ENCODE results near the gene FURIN. TPM values are rescaled to one million over a fixed set of nuclear protein-coding genes. Genes with fewer than 3 reads are reported as not detected.
"Not testable (repeated sequence)": the region's sequence is repeated elsewhere in the genome, so short reads cannot be mapped to it uniquely, and the experiment has no call there.

Gene FURIN
- total and polyA plus RNA-seq, 8 donors, result 43.6 to 114 (median 61.1) TPM

DNA sequence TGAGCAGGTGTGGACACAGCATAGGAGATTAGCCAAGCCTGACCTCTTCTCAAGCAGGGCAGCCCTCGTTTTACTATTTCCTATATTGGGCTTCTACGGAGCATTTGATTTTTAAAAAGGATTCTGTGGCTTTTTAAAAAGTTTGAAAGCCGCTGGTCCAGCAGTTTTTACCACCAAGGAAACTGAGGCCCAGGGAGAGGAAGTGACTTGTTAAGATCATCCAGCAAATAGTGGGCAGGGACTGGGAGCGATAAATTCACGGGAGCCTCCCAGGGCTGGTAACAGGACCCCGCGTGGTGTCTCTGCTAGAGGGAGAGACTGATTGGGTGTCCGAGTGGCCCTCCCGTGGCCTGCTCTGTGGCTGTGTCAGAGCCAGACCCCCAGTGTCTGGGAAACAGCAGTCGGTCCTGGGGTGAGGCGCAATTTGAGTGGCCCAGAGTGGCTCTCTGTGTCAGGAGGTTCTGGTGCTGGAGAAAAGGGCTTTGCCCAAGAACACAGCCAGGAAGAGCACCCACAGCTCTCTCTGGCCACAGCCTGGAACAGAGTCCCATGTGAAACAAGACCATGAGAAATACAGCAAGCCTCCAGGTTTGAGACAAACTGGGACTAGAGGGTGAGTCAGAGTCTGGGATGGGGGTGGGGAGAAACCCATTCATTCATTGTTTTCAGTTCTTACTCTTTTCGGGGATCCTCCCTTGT, 4.2 kb downstream of the FURIN start:
- H3K4me3 ChIP-seq, result peak overlapping the region; percentile 71 to 89
- ATAC-seq (peak; percentile 25), DNase-seq (peak in 1 of 4 donors; percentile 14)
- peaks cover 0 to 26% of the 10 kb centered on the region in 2 donors for H3K36me3 ChIP-seq
- H3K9me3 ChIP-seq, result no peaks in the 10 kb centered on the region
- H3K4me1 ChIP-seq, result peaks cover 41 to 60% of the 10 kb centered on the region in 2 donors
- intact Hi-C loops (cut with DNase I), result no loop called here
- peak overlapping the region; percentile 96 to 97 for H3K27ac ChIP-seq
- H3K27me3 ChIP-seq, result no peaks in the 10 kb centered on the region
- TF ChIP-seq, protein P1, sequence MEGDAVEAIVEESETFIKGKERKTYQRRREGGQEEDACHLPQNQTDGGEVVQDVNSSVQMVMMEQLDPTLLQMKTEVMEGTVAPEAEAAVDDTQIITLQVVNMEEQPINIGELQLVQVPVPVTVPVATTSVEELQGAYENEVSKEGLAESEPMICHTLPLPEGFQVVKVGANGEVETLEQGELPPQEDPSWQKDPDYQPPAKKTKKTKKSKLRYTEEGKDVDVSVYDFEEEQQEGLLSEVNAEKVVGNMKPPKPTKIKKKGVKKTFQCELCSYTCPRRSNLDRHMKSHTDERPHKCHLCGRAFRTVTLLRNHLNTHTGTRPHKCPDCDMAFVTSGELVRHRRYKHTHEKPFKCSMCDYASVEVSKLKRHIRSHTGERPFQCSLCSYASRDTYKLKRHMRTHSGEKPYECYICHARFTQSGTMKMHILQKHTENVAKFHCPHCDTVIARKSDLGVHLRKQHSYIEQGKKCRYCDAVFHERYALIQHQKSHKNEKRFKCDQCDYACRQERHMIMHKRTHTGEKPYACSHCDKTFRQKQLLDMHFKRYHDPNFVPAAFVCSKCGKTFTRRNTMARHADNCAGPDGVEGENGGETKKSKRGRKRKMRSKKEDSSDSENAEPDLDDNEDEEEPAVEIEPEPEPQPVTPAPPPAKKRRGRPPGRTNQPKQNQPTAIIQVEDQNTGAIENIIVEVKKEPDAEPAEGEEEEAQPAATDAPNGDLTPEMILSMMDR (IDR thresholded peaks at IDR 0.05), result no peak

DNA sequence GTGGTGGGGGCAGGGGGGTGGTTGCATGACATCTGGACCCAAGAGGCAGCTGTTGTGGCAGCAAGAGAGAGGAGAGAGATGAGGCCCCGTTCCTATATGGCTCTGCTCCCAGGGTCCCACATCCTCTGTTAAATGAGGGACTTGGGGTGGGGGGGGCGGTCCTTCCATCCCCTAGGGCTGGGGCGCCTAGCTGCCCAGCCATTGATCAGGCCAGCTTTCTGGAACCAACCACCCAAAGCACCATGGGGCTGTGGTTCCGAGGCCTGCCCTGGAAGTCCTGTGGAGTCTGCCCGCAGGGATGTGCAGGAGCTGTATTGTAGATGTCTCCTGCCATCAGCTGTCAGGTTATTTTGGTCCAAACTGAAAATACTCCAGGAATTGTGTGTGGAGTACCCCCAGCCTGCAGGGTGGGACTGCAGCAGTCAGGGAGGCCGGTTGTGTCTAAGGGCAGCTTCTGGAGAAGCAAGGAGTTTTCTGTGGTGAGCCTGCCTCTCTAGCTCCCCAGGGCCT, 5.2 kb downstream of the FURIN start:
- no peaks in the 10 kb centered on the region for H3K27me3 ChIP-seq
- intact Hi-C loops (cut with DNase I), result no loop called here
- peaks cover 0 to 35% of the 10 kb centered on the region in 2 donors for H3K36me3 ChIP-seq
- DNase-seq (no peak), ATAC-seq (no peak)
- no peaks in the 10 kb centered on the region for H3K9me3 ChIP-seq
- peak overlapping the region; percentile 4 to 89 for H3K4me3 ChIP-seq
- peaks cover 38 to 54% of the 10 kb centered on the region in 2 donors for H3K4me1 ChIP-seq
- peak overlapping the region; percentile 9 to 96 for H3K27ac ChIP-seq
- TF ChIP-seq, protein P1 (IDR thresholded peaks at IDR 0.05), result no peak

DNA sequence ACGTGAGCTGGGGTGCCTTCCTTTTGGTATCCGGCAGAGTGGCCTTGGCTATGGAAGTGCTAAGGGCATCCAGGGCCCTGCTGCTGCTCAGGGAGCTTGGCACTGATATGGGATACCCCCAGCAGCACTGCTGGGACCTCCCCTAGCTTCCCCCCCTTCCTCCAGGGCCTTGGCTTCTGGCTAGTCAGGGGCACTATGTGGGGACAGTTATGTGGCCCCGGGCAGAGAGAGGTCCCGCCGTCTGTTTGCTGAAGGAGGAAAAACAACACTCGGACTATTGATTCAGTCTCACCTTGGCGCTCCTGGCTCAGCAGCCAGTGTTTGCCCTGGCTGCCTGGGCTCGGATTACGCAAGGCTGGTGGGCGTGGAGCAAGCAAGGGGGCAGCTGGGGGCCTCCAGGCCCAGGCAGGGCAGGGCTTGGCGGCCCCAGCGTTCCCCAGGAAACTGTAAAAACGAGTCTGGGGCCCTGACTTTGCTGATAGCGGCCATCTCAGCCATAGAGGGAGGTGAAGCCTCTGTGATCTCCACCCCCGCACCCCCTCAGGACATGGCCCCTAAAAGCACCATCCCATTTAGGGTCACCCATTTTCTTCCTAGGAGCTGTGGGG, 5.7 kb downstream of the FURIN start:
- peak in 3 of 4 donors; percentile 76 to 89 (median 81) for DNase-seq
- Histone ChIP-seq H3K4me3 (peak overlapping the region; percentile 4 to 89), H3K27me3 (no peaks in the 10 kb centered on the region), H3K9me3 (no peaks in the 10 kb centered on the region), H3K36me3 (peaks cover 0 to 40% of the 10 kb centered on the region in 2 donors), H3K4me1 (peaks cover 33 to 49% of the 10 kb centered on the region in 2 donors), H3K27ac (peak overlapping the region; percentile 9 to 96)
- TF ChIP-seq, protein P1 (IDR thresholded peaks at IDR 0.05), result no peak
- intact Hi-C loops (cut with DNase I), result no loop called here
- ATAC-seq, result peak; percentile 57

DNA sequence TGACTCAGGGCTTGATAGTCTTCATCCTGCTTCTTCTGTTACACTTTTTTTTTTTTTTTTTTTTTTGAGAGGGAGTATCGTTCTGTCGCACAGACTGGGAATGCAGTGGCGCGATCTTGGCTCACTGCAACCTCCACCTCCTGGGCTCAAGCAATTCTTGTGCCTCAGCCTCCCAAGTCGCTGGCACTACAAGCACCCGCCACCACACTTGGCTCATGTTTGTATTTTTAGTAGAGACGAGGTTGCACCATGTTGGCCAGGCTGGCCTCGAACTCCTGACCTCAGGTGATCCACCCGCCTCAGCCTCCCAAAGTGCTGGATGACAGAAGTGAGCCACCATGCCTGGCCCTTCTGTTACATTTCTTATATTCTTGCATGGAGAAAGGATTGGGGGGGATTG, 6.6 kb downstream of the FURIN start:
- H3K9me3 ChIP-seq; H3K4me3 ChIP-seq; H3K27me3 ChIP-seq; intact Hi-C loops (cut with DNase I); ATAC-seq; H3K27ac ChIP-seq: not testable (repeated sequence)
- Histone ChIP-seq H3K4me1 (peaks cover 24 to 40% of the 10 kb centered on the region in 2 donors), H3K36me3 (peaks cover 0 to 49% of the 10 kb centered on the region in 2 donors)
- DNase-seq, result peak in 1 of 4 donors; percentile 23

DNA sequence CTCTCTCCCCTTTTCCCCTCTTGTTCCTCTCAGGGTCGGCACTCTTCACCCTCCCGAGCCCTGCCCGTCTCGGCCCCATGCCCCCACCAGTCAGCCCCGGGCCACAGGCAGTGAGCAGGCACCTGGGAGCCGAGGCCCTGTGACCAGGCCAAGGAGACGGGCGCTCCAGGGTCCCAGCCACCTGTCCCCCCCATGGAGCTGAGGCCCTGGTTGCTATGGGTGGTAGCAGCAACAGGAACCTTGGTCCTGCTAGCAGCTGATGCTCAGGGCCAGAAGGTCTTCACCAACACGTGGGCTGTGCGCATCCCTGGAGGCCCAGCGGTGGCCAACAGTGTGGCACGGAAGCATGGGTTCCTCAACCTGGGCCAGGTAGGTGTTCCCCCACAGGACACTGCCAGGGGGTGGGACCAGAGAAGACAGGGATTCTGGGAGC, 7.2 kb downstream of the FURIN start:
- Histone ChIP-seq H3K4me3 (no peak overlapping the region), H3K27me3 (no peaks in the 10 kb centered on the region), H3K36me3 (peaks cover 0 to 55% of the 10 kb centered on the region in 2 donors), H3K27ac (no peak overlapping the region), H3K4me1 (peaks cover 18 to 34% of the 10 kb centered on the region in 2 donors), H3K9me3 (no peaks in the 10 kb centered on the region)
- TF ChIP-seq, protein P1 (IDR thresholded peaks at IDR 0.05), result no peak
- no peak for ATAC-seq
- intact Hi-C loops (cut with DNase I), result no loop called here
- DNase-seq, result no peak
